GOT3 (cell line): ENCODE data around the gene ANKRD13B.

Experiments used
- DNase-seq: peaks from one replicate; lab custom pipeline; 2025; ENCODE audit warnings: mixed read lengths; lab: John Stamatoyannopoulos, UW

Gene ANKRD13B

GRCh38 chr17:29568331-29569244, 24.3 kb upstream of the ANKRD13B start, which contains the start of gene TP53I13:
Gene TP53I13 (plus strand): TSS chr17:29568701. CDS start chr17:29568759, 58 bp downstream.
- DNase-seq: peak; percentile 62

- DNase-seq: no peak
Measured at GRCh38 chr17:29569245-29569950, 23.5 kb upstream of the ANKRD13B start.

- DNase-seq: no peak
Measured at GRCh38 chr17:29570521-29570920, 22.4 kb upstream of the ANKRD13B start.

GRCh38 chr17:29571486-29571882, 21.4 kb upstream of the ANKRD13B start:
- no peak for DNase-seq

DNA sequence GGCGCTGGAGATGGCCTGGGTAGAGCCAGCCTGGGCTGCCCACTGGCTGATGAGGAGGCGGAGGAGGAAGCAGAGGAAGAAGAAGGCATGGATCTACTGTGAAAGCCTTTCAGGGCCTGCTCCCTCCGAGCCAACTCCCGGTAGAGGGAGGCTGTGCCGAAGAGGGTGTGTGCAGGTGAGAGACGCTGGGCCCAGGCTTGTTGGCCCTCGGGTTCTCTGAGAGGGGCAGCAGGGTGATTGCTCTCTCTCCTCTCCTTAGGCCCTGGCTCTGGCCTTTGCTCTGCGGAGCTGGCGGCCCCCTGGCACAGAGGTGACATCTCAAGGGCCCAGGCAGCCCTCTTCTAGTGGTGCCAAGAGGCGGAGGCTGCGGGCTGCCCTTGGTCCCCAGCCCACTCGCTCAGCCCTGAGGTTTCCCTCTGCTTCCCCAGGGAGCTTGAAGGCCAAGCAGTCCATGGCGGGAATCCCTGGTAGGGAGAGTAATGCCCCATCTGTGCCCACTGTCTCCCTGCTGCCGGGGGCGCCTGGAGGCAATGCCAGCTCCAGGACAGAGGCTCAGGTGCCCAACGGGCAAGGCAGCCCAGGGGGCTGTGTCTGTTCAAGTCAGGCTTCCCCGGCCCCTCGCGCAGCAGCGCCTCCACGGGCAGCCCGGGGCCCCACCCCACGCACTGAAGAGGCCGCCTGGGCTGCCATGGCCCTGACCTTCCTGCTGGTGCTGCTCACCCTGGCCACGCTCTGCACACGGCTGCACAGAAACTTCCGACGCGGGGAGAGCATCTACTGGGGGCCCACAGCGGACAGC, 20.9 kb upstream of the ANKRD13B start:
- no peak for DNase-seq

- DNase-seq: no peak
Measured at GRCh38 chr17:29572691-29573557, 20.0 kb upstream of the ANKRD13B start.

- DNase-seq: no peak
Measured at GRCh38 chr17:29573558-29573869, 19.4 kb upstream of the ANKRD13B start.

- DNase-seq: no peak
Measured at GRCh38 chr17:29573871-29574731, 18.8 kb upstream of the ANKRD13B start.

GRCh38 chr17:29574732-29575510, 18.0 kb upstream of the ANKRD13B start:
- DNase-seq: no peak

DNA sequence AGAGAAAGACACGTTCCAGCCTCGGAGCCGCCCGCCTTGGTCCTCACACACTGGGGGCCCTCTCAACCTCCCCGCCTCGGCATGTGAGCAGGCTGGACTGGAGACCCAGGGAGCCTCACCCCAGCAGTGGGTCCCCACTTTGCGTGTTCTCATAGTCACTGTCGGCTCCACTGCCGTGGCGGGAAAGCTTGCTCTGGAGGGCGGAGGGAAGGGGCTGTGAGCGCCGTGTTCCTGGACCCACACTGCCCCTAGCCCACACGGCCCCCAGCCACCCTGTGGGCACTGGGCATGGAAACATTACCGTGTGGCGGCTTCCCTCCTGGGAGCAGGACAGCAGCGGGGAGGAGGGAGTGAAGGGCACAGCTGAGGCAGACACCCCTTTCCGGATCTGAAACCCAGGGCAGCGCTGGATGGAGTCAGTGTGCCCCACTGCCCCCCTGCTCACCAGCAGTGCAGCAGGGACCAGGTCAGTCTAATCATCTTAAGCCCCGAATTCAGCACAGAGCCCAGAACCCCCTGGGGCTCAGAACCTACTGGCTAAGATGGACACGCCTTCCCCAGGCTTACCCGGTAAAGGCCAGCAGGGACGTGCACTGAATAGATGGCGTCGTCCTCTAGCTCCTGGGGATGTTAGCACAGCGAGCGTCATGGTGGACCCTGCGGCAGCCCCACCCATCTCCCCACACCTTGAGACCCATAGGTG, 17.3 kb upstream of the ANKRD13B start:
- no peak for DNase-seq

DNA sequence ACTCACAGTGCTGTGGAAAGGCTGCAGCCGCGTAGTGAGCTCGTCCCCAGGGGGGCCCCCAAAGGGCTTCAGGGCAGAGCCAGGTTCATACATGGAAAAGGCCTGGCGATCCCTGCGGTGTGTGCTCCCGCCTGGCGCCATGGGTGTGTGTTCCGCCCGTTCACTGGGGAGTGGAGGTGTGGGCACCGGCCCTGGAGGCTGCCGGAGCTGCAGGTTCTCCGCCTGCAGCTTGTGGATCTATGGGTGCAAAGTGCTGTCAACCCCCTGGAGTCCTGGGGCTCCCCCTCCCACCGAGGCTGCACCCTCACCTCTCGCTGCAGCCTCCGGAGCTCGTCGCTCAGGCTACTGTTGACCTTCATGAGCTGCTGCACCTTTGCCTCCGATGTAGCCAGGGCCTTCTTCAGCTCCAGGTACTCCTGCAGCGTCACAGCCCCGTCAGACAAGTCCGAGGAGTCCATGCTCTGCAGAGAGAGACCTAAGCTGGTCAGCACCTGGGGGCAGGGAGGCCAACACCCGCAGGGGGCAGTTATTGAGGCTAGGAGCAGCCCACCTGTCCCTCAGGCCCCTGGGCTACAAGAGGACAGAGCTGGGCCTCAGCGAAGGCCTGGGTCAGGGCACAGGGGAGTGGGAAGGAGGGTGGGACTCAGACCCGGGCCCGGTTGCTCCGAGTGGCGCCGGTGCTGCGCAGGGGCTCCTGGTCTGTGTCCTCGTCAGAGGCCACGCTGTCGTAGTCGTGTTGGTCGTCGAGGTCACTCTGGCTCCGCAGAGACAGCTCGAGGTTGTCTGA, 16.5 kb upstream of the ANKRD13B start:
- no peak for DNase-seq

- DNase-seq: no peak
Measured at GRCh38 chr17:29577001-29577370, 15.9 kb upstream of the ANKRD13B start.

DNA sequence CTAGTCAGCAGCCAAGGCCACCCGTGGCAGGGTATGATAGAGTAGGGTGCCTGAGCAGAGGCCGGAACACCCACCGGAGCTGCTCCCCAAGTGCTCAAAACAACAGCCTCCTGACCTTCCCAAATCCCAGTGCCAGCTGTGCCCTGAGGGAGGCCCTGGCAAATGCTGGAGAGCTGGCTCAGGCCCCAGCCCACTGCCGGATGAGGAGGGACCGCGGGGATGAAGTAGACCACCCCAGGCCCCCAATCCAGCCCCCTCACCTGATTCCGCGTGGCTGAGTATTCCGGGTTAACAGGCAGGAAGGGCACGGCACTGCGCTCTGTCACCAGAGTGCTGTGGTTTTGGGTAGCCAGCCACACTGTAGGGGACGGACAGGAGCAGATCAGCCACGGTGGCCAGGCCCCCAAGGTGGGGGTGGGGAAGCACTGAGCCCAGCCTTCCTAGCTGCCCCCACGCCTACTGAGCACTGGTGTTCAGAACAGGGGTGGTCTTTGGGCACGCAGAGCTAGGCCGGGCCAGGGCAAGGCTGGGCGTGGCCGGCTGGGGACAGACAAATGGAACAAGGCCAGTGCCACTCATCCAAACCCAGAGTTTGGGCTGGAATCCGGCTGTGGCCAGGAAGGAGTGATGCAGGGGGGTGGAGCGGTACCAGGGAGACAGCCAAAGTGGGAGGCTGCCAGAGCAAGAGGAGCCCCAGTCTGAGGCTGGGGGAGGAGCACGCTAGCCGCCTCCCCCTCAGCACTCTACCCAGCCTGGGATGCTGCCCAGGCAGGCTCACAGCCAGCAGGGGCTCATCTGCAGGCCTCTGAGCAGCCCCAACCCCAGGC, 15.3 kb upstream of the ANKRD13B start:
- DNase-seq: no peak

- no peak for DNase-seq
Measured at GRCh38 chr17:29578626-29579485, 14.1 kb upstream of the ANKRD13B start.

DNA sequence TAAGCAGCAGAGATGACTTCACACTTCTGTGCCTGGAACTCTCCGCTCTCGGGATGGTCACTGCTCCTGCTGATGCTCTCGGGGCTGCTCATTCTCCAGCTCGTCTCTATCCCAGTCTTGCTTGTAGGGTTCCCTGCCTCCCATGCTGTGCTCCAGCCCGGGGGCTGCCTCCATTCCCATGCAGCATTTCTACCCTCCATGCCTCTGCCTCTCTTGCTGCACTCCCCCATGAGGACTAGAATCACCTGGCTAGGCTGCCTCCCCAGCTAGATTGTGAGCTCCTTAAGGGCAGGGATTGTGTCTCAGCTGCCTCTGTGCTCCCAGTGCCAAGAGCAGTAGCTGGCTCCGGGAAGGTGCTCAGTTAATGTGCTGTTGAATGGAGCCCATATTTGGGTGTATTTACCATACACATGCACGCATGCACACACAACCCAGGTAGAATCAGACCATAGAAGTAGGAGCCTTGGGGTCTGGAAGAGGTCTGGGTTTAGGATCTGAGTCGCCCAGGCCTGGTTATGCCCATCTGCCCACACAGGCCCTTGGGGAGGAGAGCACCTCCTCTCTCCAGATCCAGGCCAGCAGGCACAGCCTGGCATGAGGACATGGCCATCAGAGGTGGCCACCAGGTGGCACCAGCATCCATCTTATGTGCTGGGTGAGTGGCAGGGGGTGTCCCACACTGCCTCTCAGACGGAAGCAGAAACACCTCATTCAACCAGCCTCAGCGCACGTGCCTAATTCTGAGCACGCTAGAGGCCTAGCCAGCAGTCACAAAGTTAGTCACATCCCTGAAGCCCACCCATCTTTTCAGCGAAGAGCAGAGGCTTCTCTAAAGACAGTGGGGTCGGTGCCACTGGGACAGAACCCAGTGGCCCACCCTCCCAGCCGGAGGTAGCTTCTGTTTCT, 12.8 kb upstream of the ANKRD13B start:
- DNase-seq: peak; percentile 39
